ENCODE measurements around the gene STK39.

DNA sequence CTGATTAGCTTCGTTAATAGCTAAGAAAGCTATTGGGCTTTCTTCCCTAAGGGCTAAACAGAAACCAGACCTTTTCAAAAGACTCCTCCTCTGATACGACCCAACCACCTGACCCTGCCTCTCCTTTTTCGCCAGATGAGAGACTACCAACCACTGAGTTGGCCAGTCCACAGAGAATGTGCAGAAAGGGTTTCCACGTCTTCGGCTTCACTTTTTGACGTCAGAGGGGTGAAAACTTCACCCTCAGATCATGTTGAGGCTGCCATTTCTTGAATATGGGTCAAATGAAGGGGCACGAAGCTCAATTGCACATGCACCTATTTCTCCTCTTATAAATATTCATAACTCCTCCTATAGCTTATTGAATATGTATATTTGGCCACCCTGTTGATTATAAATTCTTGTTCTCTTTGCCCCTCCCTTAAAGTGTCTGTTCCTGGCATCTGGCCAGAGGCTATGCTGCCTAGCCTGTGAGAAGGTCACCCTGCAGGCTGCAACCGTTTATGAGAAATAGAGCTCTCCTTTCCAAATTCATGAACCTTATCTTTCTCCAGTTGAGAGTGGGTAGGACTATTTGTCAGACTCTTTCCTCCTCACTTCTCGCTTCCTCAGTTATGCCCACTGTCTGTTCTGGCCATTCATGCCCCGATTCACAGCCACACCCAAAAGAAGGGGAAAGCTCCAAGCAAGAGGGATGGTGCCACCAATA is 301.6 kb downstream of the STK39 start:
- no peak for TF ChIP-seq YY1 (IDR thresholded peaks at IDR 0.05; ENCODE audit: insufficient read depth, insufficient read length)
- no peak for TF ChIP-seq SUZ12 (IDR thresholded peaks at IDR 0.05; ENCODE audit: extremely low read depth, insufficient read depth, insufficient read length)
- TF ChIP-seq ZNF274 (IDR thresholded peaks at IDR 0.05; ENCODE audit: low read depth, low read length) = no peak
